Measurements from ENCODE around the gene KRT73.

DNA sequence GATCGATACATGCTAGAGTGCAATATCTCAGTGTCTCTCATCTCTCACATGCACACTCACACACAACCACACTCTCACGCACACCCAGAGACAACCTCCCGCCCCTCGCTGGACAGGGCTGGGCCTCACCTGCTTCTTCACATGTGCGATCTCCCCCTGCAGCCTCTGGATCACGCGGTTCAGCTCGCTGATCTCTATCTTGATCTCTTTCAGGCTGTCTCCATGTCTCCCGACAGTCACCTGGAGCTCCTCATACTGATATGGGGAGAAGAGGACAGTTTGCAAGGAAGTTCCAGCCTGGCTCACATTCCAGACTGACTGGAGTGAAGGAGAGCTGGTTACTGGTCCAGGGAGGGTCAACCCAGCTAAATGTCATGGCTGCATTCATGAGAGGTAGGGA lies 29.2 kb upstream of the KRT73 start:
- TF ChIP-seq POLR2AphosphoS5 (IDR thresholded peaks at IDR 0.05): no peak
- TF ChIP-seq, protein P1, sequence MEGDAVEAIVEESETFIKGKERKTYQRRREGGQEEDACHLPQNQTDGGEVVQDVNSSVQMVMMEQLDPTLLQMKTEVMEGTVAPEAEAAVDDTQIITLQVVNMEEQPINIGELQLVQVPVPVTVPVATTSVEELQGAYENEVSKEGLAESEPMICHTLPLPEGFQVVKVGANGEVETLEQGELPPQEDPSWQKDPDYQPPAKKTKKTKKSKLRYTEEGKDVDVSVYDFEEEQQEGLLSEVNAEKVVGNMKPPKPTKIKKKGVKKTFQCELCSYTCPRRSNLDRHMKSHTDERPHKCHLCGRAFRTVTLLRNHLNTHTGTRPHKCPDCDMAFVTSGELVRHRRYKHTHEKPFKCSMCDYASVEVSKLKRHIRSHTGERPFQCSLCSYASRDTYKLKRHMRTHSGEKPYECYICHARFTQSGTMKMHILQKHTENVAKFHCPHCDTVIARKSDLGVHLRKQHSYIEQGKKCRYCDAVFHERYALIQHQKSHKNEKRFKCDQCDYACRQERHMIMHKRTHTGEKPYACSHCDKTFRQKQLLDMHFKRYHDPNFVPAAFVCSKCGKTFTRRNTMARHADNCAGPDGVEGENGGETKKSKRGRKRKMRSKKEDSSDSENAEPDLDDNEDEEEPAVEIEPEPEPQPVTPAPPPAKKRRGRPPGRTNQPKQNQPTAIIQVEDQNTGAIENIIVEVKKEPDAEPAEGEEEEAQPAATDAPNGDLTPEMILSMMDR (IDR thresholded peaks at IDR 0.05): no peak
- no peak for TF ChIP-seq POLR2A (IDR thresholded peaks at IDR 0.05)
- TF ChIP-seq EP300 (IDR thresholded peaks at IDR 0.05): no peak
